ENCODE measurements around the gene BEGAIN.

DNA sequence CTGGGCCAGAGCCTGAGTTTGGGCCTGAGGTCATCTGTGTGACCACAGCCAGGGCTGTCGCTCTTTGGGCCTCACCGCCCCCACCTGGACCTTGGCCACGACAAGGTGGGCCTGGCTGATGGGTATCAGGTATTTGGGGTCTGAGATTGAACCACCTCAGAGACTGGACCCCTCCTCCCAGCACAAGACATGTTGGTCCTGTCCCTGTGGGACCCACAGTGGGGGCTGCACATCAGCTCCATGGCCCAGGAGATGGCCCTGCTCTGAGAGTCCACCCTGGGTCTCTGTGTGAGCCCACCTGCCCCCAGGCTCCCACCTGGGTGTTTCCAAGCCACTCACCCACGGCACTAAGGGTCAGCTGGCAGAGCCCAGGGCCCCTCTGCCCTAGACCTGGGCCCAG, 20.6 kb downstream of the BEGAIN start:
- TF ChIP-seq CTCF (IDR thresholded peaks at IDR 0.05; ENCODE audit: insufficient read depth, low read depth, low read length) (no peak), EZH2 (IDR thresholded peaks at IDR 0.05; ENCODE audit: insufficient read depth, low read length) (peak; percentile 16)

Data from astrocyte (in vitro differentiated cells and primary cell).